Trophoblast cell (in vitro differentiated cells and primary cell): ENCODE data around the gene CACNG4.
A peak's percentile ranks its signal among the peaks of the same experiment; 100 is the strongest.

ENCODE experiments used
- DNase-seq, 2 donors: peaks; one replicate each; pipeline ENCODE4 v3.0.0-alpha.2; 2016
- H2AFZ ChIP-seq: 2 replicates; pipeline ENCODE4 v1.6.1; 2013; ENCODE audit warnings: low read length, moderate library complexity, mild to moderate bottlenecking; ENCODE audit not compliant: insufficient read depth, poor library complexity
- H2AK5ac ChIP-seq: 2 replicates; pipeline ENCODE4 v1.6.1; 2013; ENCODE audit warnings: mild to moderate bottlenecking, low read length
- H2BK120ac ChIP-seq: 2 replicates; pipeline ENCODE4 v1.6.1; 2013; ENCODE audit warnings: low read length, mild to moderate bottlenecking, moderate library complexity; ENCODE audit not compliant: insufficient read depth, poor library complexity
- H2BK12ac ChIP-seq: 2 replicates; pipeline ENCODE4 v1.6.1; 2013; ENCODE audit warnings: mild to moderate bottlenecking, low read length, moderate library complexity
- H2BK5ac ChIP-seq: 2 replicates; pipeline ENCODE4 v1.6.1; 2013; ENCODE audit warnings: low read length, low read depth, moderate library complexity, mild to moderate bottlenecking; ENCODE audit not compliant: poor library complexity
- H3K14ac ChIP-seq: 2 replicates; pipeline ENCODE4 v1.6.1; 2013; ENCODE audit warnings: mild to moderate bottlenecking, low read length
- H3K18ac ChIP-seq: 2 replicates; pipeline ENCODE4 v1.6.1; 2013; ENCODE audit warnings: mild to moderate bottlenecking, low read length
- H3K23ac ChIP-seq: 2 replicates; pipeline ENCODE4 v1.6.1; 2013; ENCODE audit warnings: low read length
- H3K27ac ChIP-seq: 2 replicates; pipeline ENCODE4 v1.5.1; 2013; ENCODE audit warnings: low read depth, mild to moderate bottlenecking, inconsistent platforms, low read length, moderate library complexity
- H3K27me3 ChIP-seq: 2 replicates; pipeline ENCODE4 v1.6.1; 2013; ENCODE audit warnings: inconsistent platforms, mild to moderate bottlenecking, low read length, moderate library complexity; ENCODE audit not compliant: insufficient read depth
- H3K36me3 ChIP-seq, 2 experiments: 1 replicate in 1 of 2; 2 replicates in 1 of 2; pipeline ENCODE4 v1.6.1; 2013; ENCODE audit warnings: low read length in 2 of 2, mild to moderate bottlenecking in 2 of 2, moderate library complexity in 1 of 2; ENCODE audit not compliant: insufficient read depth in 2 of 2, control insufficient read depth in 1 of 2
- H3K4ac ChIP-seq: 2 replicates; pipeline ENCODE4 v1.6.1; 2013; ENCODE audit warnings: low read depth, mild to moderate bottlenecking, low read length, moderate library complexity
- H3K4me1 ChIP-seq, 2 experiments: 1 replicate in 1 of 2; 2 replicates in 1 of 2; pipeline ENCODE4 v1.6.1; 2013; ENCODE audit warnings: low read length in 2 of 2, mild to moderate bottlenecking in 2 of 2, moderate library complexity in 1 of 2; ENCODE audit not compliant: insufficient read depth in 2 of 2, control insufficient read depth in 1 of 2
- H3K4me2 ChIP-seq: 2 replicates; pipeline ENCODE4 v1.6.1; 2013; ENCODE audit warnings: inconsistent platforms, mild to moderate bottlenecking, low read length, moderate library complexity
- H3K4me3 ChIP-seq: 2 replicates; pipeline ENCODE4 v1.5.1; 2013; ENCODE audit warnings: mild to moderate bottlenecking, low read depth, low read length, inconsistent platforms
- H3K79me1 ChIP-seq: one replicate; pipeline ENCODE4 v1.6.1; 2013; ENCODE audit warnings: low read length
- H3K79me2 ChIP-seq: 2 replicates; pipeline ENCODE4 v1.6.1; 2013; ENCODE audit warnings: low read length, mild to moderate bottlenecking; ENCODE audit not compliant: control insufficient read depth, insufficient read depth, poor library complexity
- H3K9ac ChIP-seq: 2 replicates; pipeline ENCODE4 v1.6.1; 2013; ENCODE audit warnings: mild to moderate bottlenecking, low read length
- H3K9me3 ChIP-seq: 2 replicates; pipeline ENCODE4 v1.6.1; 2013; ENCODE audit warnings: low read depth, mild to moderate bottlenecking, control low read depth, inconsistent platforms, low read length; ENCODE audit not compliant: insufficient read depth
- H4K12ac ChIP-seq: 2 replicates; pipeline ENCODE4 v1.6.1; 2013; ENCODE audit warnings: low read depth, mild to moderate bottlenecking, low read length, moderate library complexity
- H4K8ac ChIP-seq: 2 replicates; pipeline ENCODE4 v1.6.1; 2013; ENCODE audit warnings: low read depth, mild to moderate bottlenecking, low read length, moderate library complexity
- H4K91ac ChIP-seq: one replicate; pipeline ENCODE4 v1.6.1; 2013; ENCODE audit warnings: low read depth, mild to moderate bottlenecking, low read length, moderate library complexity
- WGBS: extraction: QIAGEN DNeasy Blood & Tissue Kit; methylation state at CpG from one replicate; pipeline ENCODE4 v1.1.7; 2013; ENCODE audit warnings: missing lambda C conversion rate; ENCODE audit not compliant: insufficient read length, insufficient coverage; ENCODE audit errors: extremely low coverage; 5-methylcytosine and 5-hydroxymethylcytosine counted together

CACNG4 gene

DNA sequence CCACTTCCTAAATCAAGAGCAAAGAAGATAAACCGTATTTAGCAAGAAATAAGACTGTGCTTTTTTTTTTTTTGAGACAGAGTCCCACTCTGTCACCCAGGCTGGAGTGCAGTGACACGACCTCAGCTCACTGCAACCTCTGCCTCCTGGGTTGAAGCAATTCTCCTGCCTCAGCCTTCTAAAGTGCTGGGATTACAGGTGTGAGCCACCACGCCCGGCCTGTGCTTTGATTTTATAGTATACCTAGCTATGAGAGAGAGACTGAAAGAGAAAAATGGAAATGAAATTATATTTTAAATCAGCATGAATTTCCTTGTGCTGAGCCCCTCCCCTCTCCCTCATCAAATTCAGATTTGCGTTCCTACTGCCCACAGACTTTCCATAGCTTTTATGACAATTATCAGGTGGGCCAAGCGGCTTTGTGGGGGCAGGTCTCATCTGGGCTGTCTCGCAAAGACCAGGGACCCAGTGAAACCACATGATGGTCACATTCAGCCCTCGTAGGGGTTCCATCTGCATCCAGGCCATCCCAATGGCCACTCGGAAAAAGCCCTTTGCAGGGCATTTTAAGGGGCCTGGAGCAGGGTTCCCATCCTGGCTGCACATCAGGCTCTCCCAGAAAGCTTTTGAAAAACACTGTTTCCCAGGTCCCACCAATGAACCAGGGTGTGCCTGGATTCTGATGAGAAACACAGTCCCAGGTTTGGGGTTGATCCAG is 88.4 kb downstream of the CACNG4 start:
- Histone ChIP-seq H3K4me1 (no peaks in the 10 kb centered on the region), H3K4ac (no peak overlapping the region), H2BK5ac (no peak overlapping the region), H3K14ac (no peak overlapping the region), H4K12ac (no peak overlapping the region), H4K8ac (no peak overlapping the region), H3K79me1 (no peaks in the 10 kb centered on the region), H3K4me2 (no peak overlapping the region), H4K91ac (no peak overlapping the region), H3K18ac (no peak overlapping the region), H3K27ac (no peak overlapping the region), H3K9ac (no peak overlapping the region), H3K36me3 (no peaks in the 10 kb centered on the region), H3K79me2 (no peaks in the 10 kb centered on the region), H2BK120ac (no peak overlapping the region), H3K23ac (no peak overlapping the region), H3K9me3 (peaks cover 6% of the 10 kb centered on the region), H3K4me3 (no peak overlapping the region), H3K27me3 (no peaks in the 10 kb centered on the region), H2AK5ac (no peak overlapping the region), H2BK12ac (no peak overlapping the region), H2AFZ (no peak overlapping the region)
- no CpG with 5 or more reads among the region's 9 CpGs for WGBS
- DNase-seq: no peak

DNA sequence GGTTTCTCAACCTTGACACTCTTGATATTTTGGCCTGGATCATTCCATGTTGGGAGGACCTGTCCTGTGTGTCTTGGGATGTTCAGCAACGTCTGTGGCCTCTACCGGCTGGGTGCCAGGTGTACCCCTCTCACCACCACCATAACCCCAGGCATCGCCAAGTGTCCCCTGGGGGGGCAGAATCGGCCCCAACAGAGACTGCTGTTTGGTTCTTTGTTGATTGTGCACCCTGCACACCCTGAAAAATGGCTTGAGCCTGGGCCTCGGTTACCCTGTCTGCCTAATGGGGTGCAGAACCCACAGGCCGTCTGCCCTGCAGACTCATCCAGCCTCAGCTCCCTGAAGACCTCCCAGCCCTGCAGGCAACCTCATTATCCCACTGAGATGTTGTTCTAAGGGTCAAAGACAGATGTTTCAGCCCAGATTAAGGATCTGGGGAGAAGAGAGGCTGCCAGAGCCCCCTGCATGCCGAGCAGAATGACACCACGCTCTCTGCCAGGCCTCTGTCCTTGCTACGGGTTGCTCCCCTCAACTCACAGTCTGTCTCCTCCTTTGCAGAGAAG is 89.0 kb downstream of the CACNG4 start:
- Histone ChIP-seq H3K4ac (no peak overlapping the region), H2BK12ac (no peak overlapping the region), H2BK120ac (no peak overlapping the region), H3K9me3 (peaks cover 6% of the 10 kb centered on the region), H2AFZ (no peak overlapping the region), H3K4me1 (no peaks in the 10 kb centered on the region), H3K14ac (no peak overlapping the region), H3K18ac (no peak overlapping the region), H3K79me2 (no peaks in the 10 kb centered on the region), H3K23ac (no peak overlapping the region), H3K9ac (no peak overlapping the region), H3K27ac (no peak overlapping the region), H3K4me2 (no peak overlapping the region), H2BK5ac (no peak overlapping the region), H4K8ac (no peak overlapping the region), H3K36me3 (no peaks in the 10 kb centered on the region), H4K91ac (no peak overlapping the region), H3K27me3 (no peaks in the 10 kb centered on the region), H4K12ac (no peak overlapping the region), H3K79me1 (no peaks in the 10 kb centered on the region), H2AK5ac (no peak overlapping the region), H3K4me3 (no peak overlapping the region)
- DNase-seq: no peak
- no CpG with 5 or more reads among the region's 9 CpGs for WGBS

DNA sequence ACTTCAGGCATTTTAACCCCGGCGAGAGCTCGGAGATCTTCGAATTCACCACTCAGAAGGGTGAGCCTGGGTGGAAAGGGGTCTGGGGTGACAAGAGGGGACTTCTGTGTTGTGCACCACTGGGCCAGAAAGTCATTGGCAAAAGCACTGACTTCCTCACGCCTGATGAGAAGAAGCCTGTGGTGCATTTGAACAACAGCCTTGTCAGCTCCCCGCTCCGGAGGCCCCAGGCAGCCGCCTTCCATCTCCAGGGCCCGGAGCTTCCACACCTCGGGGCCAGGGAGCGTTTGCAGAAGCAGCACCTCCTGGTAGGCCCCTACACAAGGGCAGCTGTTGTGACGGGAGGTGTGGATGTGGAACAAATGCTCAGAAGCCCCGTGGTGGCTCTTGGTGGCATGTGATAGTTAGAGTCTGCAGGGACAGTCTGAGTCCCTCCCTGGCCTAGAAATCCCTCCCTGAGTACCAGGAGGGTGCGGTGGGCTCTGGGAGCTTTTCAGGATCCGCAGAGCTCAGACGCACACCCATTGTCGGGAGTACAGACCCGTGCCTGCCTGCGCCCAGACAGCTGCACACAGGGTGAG is 89.6 kb downstream of the CACNG4 start:
- H3K36me3 ChIP-seq: no peaks in the 10 kb centered on the region
- WGBS: no CpG with 5 or more reads among the region's 19 CpGs
- H3K4ac ChIP-seq: no peak overlapping the region
- no peak overlapping the region for H3K18ac ChIP-seq
- peaks cover 6% of the 10 kb centered on the region for H3K9me3 ChIP-seq
- no peak overlapping the region for H3K23ac ChIP-seq
- no peak overlapping the region for H4K12ac ChIP-seq
- DNase-seq: no peak
- H2AK5ac ChIP-seq: no peak overlapping the region
- H2AFZ ChIP-seq: no peak overlapping the region
- no peak overlapping the region for H2BK5ac ChIP-seq
- H4K8ac ChIP-seq: no peak overlapping the region
- H3K9ac ChIP-seq: no peak overlapping the region
- H3K4me3 ChIP-seq: no peak overlapping the region
- no peak overlapping the region for H3K4me2 ChIP-seq
- H3K27ac ChIP-seq: no peak overlapping the region
- no peaks in the 10 kb centered on the region for H3K27me3 ChIP-seq
- H4K91ac ChIP-seq: no peak overlapping the region
- no peak overlapping the region for H2BK120ac ChIP-seq
- no peak overlapping the region for H3K14ac ChIP-seq
- no peaks in the 10 kb centered on the region for H3K4me1 ChIP-seq
- H3K79me1 ChIP-seq: no peaks in the 10 kb centered on the region
- H3K79me2 ChIP-seq: no peaks in the 10 kb centered on the region
- H2BK12ac ChIP-seq: no peak overlapping the region

DNA sequence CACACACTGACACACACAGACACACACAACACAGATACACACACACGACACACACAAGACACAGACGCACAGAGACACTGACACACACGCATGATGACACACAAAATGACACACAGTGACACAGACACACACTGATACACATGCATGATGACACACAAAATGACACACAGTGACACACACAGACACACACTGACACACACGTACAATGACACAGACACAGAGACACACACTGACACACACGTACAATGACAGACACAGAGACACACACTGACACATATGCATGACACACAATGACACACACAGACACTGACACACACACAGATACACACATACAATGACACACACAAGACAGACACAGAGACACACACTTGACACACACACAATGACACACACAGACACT is 90.1 kb downstream of the CACNG4 start:
- WGBS: no CpG with 5 or more reads among the region's 5 CpGs
- no peak overlapping the region for H2AFZ ChIP-seq

More for the DNA sequence above, 90.1 kb downstream of the CACNG4 start:
- Histone ChIP-seq H4K91ac (no peak overlapping the region), H3K36me3 (no peaks in the 10 kb centered on the region), H2BK12ac (no peak overlapping the region), H3K18ac (no peak overlapping the region), H3K4ac (no peak overlapping the region), H2AK5ac (no peak overlapping the region), H3K79me2 (no peaks in the 10 kb centered on the region), H4K8ac (no peak overlapping the region), H3K4me2 (no peak overlapping the region), H3K14ac (no peak overlapping the region), H3K4me1 (no peaks in the 10 kb centered on the region), H2BK5ac (no peak overlapping the region), H3K9ac (no peak overlapping the region), H3K79me1 (no peaks in the 10 kb centered on the region), H3K23ac (peak overlapping the region; percentile 62), H3K9me3 (peaks cover 6% of the 10 kb centered on the region), H4K12ac (no peak overlapping the region), H2BK120ac (no peak overlapping the region), H3K27ac (no peak overlapping the region), H3K27me3 (no peaks in the 10 kb centered on the region), H3K4me3 (peak overlapping the region; percentile 58)
- DNase-seq: no peak
